Posterior cingulate gyrus (tissue), 11 donors: ENCODE results near the gene LGALS1.
"Not testable (repeated sequence)": the region's sequence is repeated elsewhere in the genome, so short reads cannot be mapped to it uniquely, and the experiment has no call there.

ENCODE experiments used
- DNase-seq, 10 donors: peaks; one replicate each; pipeline versions ENCODE4 v3.0.0 to v3.0.0-alpha.2; 2020 to 2021; ENCODE audit warnings: mixed read lengths in 3 of 10
- intact Hi-C: fragments of 100-400 bp; cut with DNase I; formaldehyde crosslinking; loops from one replicate; pipeline ENCODE4 v1.15.1; 2023

The LGALS1 gene

DNA sequence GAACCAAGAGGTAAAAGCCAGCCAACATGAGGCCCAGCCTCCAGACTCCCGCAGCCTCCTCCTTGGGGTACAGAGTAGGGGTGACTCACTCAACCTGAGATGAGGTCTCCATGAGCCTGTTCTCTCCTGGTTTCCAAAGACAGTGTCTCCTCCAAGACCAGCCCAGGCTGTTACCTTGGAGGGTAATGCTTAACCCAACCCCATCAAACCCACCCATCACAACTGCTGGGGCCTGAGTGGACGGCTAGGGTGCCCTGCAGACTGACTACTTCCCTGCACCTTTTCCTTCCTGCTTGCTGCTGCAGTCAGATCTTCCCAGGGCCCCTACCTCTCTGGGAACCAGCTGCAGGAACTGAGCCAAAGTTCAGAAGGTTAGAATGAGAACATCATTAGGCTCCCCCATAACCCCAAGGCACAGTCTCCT is 5.6 kb downstream of the LGALS1 start:
- no peak for DNase-seq
- intact Hi-C loops = no loop called here

DNA sequence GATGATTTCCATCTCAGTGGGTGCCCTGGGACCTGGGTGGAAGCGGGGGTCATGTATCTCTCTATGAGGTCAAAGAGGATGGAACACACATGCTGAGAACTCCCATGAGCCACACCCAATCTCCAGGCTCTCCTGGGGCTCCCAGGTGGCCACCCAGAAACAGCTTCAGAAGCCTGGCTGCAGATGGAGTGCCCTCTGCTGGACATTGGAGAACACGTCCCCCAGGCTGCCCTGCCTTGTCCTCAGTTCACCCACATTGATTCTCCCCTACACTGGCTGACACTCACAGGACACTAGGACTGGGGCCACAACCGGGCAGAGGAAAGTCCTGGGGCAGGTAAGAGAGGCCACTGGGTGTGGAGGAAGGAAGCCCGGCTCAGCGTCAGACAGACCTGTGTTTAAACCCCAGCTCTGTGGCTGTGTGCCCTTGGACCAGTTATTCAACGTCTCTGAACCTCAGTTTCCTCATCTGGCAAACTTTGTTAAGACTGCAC is 6.2 kb downstream of the LGALS1 start:
- intact Hi-C loops = no loop called here
- peak; percentile 48 to 94 (median 63) for DNase-seq

- no peak for DNase-seq
- intact Hi-C loops = loop anchor here (5.0 kb wide), 1 partner anchor 43 kb away; no protein-coding TSS in a partner anchor
These were observed 9.6 kb downstream of the LGALS1 start for GRCh38 chr22:37684803-37685615.

GRCh38 chr22:37686002-37686982 is 10.9 kb downstream of the LGALS1 start, which contains the start of gene NOL12:
Gene NOL12 (plus strand): TSS chr22:37686343. CDS start chr22:37686393, 50 bp downstream.
- intact Hi-C loops = loop anchor here (5.0 kb wide), 1 partner anchor 44 kb away; no protein-coding TSS in a partner anchor
- peak; percentile 74 to 97 (median 80) for DNase-seq

DNA sequence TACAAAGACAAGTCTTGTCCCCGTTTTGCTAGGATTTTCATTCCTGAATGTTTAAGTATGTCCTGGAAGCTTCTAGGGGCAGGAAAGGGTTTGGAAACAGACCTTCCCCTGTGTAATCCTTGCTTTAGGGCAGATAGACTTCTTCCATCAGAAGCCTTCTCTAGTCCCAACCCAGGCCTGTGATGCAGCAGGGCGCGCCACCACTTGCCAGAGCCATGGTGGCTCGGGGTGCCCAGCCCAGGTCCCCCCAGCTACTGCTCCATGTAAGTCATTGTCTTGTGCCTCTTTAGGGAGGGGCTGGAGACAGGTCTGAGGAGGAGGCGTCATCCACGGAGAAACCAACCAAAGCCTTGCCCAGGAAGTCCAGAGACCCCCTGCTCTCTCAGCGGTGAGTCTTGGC is 15.0 kb downstream of the LGALS1 start:
- intact Hi-C loops = no loop called here
- DNase-seq = no peak

GRCh38 chr22:37690901-37691504 is 15.6 kb downstream of the LGALS1 start:
- intact Hi-C loops = no loop called here
- no peak for DNase-seq

DNA sequence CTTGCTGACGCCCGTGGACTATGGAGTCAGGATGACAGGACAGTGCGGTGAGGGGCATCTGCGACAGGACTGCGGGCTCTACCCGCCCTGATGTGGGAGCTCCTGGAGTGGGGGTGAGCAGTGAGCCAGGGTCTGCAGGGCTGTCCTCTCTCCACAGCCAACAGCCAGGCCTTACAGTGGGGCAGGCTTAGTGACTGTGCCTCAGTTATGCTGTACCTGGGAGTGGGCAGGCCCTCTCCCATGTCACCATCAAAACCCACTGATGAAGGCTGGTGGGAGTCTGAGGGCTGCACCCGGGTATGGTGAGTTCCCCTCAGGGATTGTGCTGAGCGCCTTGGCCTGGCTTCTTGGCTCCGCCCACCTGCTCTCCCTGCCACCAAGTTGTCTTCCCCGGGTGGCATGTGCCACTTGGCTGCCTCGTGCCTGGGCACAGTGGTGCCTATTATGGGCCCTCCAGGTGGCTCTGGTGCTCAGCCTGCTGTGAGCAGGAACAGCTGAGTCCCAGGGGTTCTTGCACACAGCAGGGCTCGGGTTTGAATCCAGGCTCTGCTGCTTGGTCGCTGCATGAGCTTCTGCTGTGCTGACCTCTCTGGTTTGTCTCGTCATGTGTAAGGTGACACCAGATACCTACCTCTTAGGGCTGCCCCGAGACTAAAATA is 17.3 kb downstream of the LGALS1 start:
- intact Hi-C loops = no loop called here
- peak in 1 of 10 donors; percentile 77 for DNase-seq

- DNase-seq, intact Hi-C loops: not testable (repeated sequence)
These were observed 18.7 kb downstream of the LGALS1 start for GRCh38 chr22:37694131-37694530.

DNA sequence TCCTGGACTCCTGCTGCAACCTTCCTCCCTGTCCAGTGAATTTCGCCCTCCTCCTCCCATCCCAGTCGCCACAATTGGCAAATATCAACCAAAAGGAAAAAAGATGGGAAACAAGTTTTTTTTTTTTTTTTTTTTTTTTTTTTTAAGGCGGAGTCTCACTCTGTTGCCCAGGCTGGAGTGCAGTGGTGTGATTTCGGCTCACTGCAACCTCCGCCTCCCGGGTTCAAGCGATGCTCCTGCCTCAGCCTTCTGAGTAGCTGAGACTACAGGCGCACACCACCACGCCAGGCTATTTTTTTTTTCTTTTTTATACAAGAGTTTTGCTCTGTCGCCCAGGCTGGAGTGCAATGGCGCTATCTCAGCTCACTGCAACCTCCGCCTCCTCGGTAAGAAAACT is 20.8 kb downstream of the LGALS1 start:
- DNase-seq, intact Hi-C loops: not testable (repeated sequence)

DNA sequence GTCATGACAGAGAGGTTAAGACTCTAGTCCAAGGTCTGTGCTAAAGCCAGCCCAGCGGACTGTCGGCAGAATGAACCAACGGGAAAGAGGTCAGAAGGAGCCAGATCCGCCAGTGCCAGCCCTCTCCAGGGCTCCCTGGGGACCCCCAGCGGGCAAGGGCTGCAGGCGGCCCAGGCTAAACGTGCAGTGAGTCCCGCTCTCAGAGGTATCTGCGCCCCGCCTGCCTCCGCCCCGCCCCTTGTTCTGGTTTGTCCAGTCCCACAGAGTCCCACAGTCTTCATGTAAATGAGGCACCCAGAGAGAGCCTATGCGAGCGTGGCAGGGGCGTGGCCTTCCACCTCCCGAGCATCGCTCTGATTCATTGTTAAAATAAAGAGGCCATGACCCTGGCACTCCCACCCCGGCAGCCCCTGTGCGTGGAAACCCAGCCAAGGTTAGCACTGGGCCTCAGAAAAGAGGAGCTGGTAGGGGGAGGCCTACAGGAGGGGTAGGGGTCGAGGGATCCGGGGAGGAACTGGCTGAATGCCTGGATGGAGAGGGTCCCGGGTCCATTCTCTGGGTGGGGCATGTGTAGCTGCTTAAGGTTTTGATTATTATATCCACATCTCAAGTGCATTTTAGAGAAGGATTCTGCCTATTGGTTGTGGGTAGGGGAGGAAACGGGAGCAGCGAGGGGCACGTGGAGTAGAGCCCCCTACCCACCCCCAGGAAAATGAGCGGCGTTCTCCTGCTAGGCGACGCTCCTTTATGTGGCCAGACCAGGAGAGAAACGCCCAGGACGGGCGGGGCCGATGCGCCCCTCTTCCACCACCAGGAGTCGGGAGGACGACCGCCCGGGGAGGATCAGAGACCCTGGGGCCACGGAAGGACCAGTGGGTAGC is 21.5 kb downstream of the LGALS1 start, which contains the start of gene TRIOBP:
TRIOBP (plus strand) TSS at position 392 of the 881 bp plus-strand sequence. CDS start 4,318 bp downstream, outside the sequence.
- DNase-seq = peak; percentile 68 to 98 (median 85)
- intact Hi-C loops = no loop called here

- no peak for DNase-seq
- intact Hi-C loops = no loop called here
These were observed 22.1 kb downstream of the LGALS1 start for GRCh38 chr22:37697538-37697835.

GRCh38 chr22:37701141-37701786 is 25.8 kb downstream of the LGALS1 start:
- no peak for DNase-seq
- intact Hi-C loops = no loop called here

- DNase-seq = no peak
- intact Hi-C loops = no loop called here
These were observed 28.5 kb downstream of the LGALS1 start for GRCh38 chr22:37703906-37704305.

DNA sequence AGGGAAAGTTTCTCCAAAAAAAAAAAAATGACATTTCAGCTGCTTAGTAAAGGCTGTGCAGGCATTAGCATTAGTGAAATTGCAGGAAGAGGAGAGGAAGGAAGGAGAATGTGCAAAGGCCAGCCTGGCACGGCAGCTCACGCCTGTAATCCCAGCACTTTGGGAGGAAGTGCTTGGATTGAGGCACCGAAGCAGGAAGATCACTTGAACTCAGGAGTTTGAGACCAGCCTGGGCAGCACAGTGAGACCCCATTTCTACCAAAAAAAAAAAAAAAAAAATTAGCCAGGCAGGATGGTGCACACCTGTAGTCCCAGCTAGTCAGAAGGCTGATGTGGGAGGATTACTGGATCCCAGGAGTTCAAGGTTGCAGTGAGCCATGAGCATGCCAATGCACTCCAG is 29.2 kb downstream of the LGALS1 start:
- no peak for DNase-seq
- intact Hi-C loops = no loop called here

GRCh38 chr22:37705205-37705604 is 29.8 kb downstream of the LGALS1 start:
- intact Hi-C loops = no loop called here
- no peak for DNase-seq

- peak in 1 of 10 donors; percentile 19 for DNase-seq
- intact Hi-C loops = no loop called here
These were observed 33.4 kb downstream of the LGALS1 start for GRCh38 chr22:37708580-37709444.

GRCh38 chr22:37709445-37709765 is 34.0 kb downstream of the LGALS1 start:
- no peak for DNase-seq
- intact Hi-C loops = no loop called here

GRCh38 chr22:37710675-37711074 is 35.2 kb downstream of the LGALS1 start:
- no peak for DNase-seq
- intact Hi-C loops = no loop called here
